ENCODE measurements around the gene SIVA1.

DNA sequence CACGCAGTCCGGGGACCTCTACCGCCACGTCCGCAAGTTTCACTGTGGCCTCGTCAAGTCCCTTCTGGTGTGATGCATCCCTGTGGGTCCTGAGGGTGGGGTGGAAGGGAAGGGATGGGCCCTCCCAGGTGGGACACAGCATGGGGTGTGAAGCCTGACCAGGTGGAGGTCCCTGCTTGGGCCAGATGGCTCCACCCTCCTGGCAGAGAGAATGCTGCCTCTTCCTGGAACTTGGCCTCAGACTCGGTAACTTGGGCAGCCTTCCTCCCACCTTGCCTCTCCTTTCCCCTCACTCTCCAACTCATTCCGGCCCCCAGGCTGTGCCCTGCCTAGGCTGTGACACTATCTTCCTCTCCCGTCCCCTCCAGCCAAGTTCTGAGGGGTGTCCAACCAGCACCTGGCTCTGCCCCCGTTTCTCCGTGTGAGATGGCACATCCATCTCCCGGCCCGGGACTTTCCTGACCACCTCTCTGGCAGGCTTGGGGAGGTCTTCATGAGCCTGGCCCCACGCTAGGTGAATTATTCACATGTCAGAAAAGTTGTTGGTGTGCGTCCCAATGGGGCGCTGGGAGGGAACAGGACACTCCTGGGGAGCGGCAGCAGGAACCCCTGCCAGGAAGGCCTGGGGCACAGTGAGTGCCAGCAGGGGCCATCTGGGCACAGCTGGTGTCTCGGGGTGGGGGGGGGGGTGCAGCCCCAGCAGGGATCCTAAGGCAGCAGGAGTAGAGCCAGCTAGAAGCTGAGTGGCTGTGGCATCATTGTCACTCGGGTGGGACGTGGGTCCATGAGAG lies 49.6 kb downstream of the SIVA1 start:
- no peak for TF ChIP-seq EZH2 (optimal IDR thresholded peaks at IDR 0.05; ENCODE audit: low read depth, low read length)
- TF ChIP-seq, protein P1, sequence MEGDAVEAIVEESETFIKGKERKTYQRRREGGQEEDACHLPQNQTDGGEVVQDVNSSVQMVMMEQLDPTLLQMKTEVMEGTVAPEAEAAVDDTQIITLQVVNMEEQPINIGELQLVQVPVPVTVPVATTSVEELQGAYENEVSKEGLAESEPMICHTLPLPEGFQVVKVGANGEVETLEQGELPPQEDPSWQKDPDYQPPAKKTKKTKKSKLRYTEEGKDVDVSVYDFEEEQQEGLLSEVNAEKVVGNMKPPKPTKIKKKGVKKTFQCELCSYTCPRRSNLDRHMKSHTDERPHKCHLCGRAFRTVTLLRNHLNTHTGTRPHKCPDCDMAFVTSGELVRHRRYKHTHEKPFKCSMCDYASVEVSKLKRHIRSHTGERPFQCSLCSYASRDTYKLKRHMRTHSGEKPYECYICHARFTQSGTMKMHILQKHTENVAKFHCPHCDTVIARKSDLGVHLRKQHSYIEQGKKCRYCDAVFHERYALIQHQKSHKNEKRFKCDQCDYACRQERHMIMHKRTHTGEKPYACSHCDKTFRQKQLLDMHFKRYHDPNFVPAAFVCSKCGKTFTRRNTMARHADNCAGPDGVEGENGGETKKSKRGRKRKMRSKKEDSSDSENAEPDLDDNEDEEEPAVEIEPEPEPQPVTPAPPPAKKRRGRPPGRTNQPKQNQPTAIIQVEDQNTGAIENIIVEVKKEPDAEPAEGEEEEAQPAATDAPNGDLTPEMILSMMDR (IDR thresholded peaks at IDR 0.05; ENCODE audit: low read length), result no peak
- no peak for TF ChIP-seq EZH2phosphoT487 (IDR thresholded peaks at IDR 0.05; ENCODE audit: low read length)
